HepG2 (cell line): ENCODE measurements around the gene CPXM1. TPM values are rescaled to one million over a fixed set of nuclear protein-coding genes. Genes with fewer than 3 reads are reported as not detected.

Experiments used
- ARNTL ChIP-seq: sonication (generic); formaldehyde crosslinking; IDR thresholded peaks from 2 replicates; pipeline ENCODE4 v1.4.0; 2020; ENCODE audit warnings: mild to moderate bottlenecking, missing genetic modification reagents
- ASH2L ChIP-seq: fragments of 300-600, 200-600 bp; sonication (generic); IDR thresholded peaks from 2 replicates; pipeline ENCODE4 v1.7.0; 2017; ENCODE audit warnings: low read depth, mild to moderate bottlenecking, moderate library complexity, mixed read lengths, low read length; ENCODE audit not compliant: insufficient read length
- ATM ChIP-seq: fragments of 450-650 bp; IDR thresholded peaks from 2 replicates; pipeline ENCODE4 v1.7.1; 2017; ENCODE audit warnings: mild to moderate bottlenecking, borderline replicate concordance
- ELF1 ChIP-seq: sonication (generic); formaldehyde crosslinking; IDR thresholded peaks from 2 replicates; pipeline ENCODE4 v1.4.0; 2020; ENCODE audit warnings: missing genetic modification reagents
- FOXK1 ChIP-seq: sonication (generic); formaldehyde crosslinking; IDR thresholded peaks from 2 replicates; pipeline ENCODE4 v1.4.0; 2020; ENCODE audit warnings: low read depth, missing genetic modification reagents, borderline replicate concordance
- KDM2A ChIP-seq: sonication (generic); formaldehyde crosslinking; IDR thresholded peaks from 2 replicates; pipeline ENCODE4 v1.4.0; 2020; ENCODE audit warnings: low read depth, missing genetic modification reagents, borderline replicate concordance
- MBNL3 ChIP-seq: fragments of 250-450 bp; sonication (Bioruptor Pico); conservative IDR thresholded peaks from 2 replicates; pipeline ENCODE4 v1.8.0; 2022; ENCODE audit warnings: mild to moderate bottlenecking, inconsistent platforms
- MLLT10 ChIP-seq: sonication (generic); formaldehyde crosslinking; IDR thresholded peaks from 2 replicates; pipeline ENCODE4 v1.4.0; 2020; ENCODE audit warnings: missing genetic modification reagents
- RARA ChIP-seq: IDR thresholded peaks from 2 replicates; pipeline ENCODE4 v1.6.1; 2016; ENCODE audit warnings: missing genetic modification reagents, missing compliant biosample characterization
- RARG ChIP-seq: sonication (generic); formaldehyde crosslinking; IDR thresholded peaks from 2 replicates; pipeline ENCODE4 v1.4.0; 2020; ENCODE audit warnings: low read depth, mild to moderate bottlenecking, missing genetic modification reagents
- SOX6 ChIP-seq, 2 experiments: fragments of 450-650 bp in 1 of 2; sonication (generic) in 1 of 2; formaldehyde crosslinking in 1 of 2; IDR thresholded peaks; 2 replicates each; pipeline versions ENCODE4 v1.4.0 to v1.6.1; 2017 to 2020; ENCODE audit warnings: antibody characterized with exemption in 1 of 2, mild to moderate bottlenecking in 1 of 2, missing genetic modification reagents in 1 of 2
- SRSF9 ChIP-seq: fragments of 200-400 bp; formaldehyde crosslinking; IDR thresholded peaks from 2 replicates; pipeline ENCODE4 v1.6.1; 2018; ENCODE audit warnings: borderline replicate concordance, mild to moderate bottlenecking, low read depth, low read length; ENCODE audit not compliant: insufficient read depth, poor library complexity, severe bottlenecking
- ZNF142 ChIP-seq: sonication (generic); formaldehyde crosslinking; IDR thresholded peaks from 2 replicates; pipeline ENCODE4 v1.4.0; 2020; ENCODE audit warnings: missing genetic modification reagents
- ZNF280D ChIP-seq: sonication (generic); formaldehyde crosslinking; IDR thresholded peaks from 2 replicates; pipeline ENCODE4 v1.5.1; 2020; ENCODE audit warnings: mild to moderate bottlenecking, missing genetic modification reagents
- ZSCAN9 ChIP-seq: IDR thresholded peaks from 2 replicates; pipeline ENCODE4 v1.6.1; 2016; ENCODE audit warnings: borderline replicate concordance
- polyA plus RNA-seq, 8 experiments: library from polyadenylated mRNA; depleted of rRNA in 3 of 8; stranded (reverse) in 7 of 8; unstranded in 1 of 8; fragments of >200 nt; fragmentation: Illumina TruSeq in 4 of 8; extraction: Trizol in 4 of 8; gene quantifications; 2 replicates each; pipeline versions ENCODE4 v1.2.1 to v1.2.3, GENCODE V29; 2011 to 2016; ENCODE audit warnings: low read depth in 4 of 8, missing spikeins in 1 of 8, mixed read lengths in 1 of 8; ENCODE audit not compliant: insufficient read depth in 1 of 8
- total RNA-seq, 5 experiments: library from RNA; depleted of rRNA; stranded (reverse); fragments of >200 nt; fragmentation: Illumina TruSeq; extraction: Trizol; gene quantifications; 2 replicates each; pipeline ENCODE4 v1.2.3, GENCODE V29; 2016; ENCODE audit warnings: low read depth in 1 of 5
- TF ChIP-seq, protein P1 (sequence below): sonication (generic); formaldehyde crosslinking; IDR thresholded peaks from 2 replicates; pipeline ENCODE4 v1.9.0; 2021; ENCODE audit warnings: missing genetic modification reagents, mild to moderate bottlenecking, borderline replicate concordance

Gene CPXM1
- total and polyA plus RNA-seq, 2 of the 13 experiments (the other 11 are each of a cell fraction or from before 2014, with no cell fraction given): 0.07 TPM; not detected in 1

- TF ChIP-seq ZNF142 (CRISPR knock-in tag) (peak; percentile 29; the same call in 1 of the 2 replicates), MLLT10 (no peak), KDM2A (CRISPR knock-in tag) (no peak), ASH2L (peak; percentile 83), MBNL3 (CRISPR knock-in tag) (no peak), ZNF280D (CRISPR knock-in tag) (no peak), ATM (no peak), ZSCAN9 (CRISPR knock-in tag) (no peak), RARG (CRISPR knock-in tag) (no peak), ARNTL (CRISPR knock-in tag) (no peak), SRSF9 (no peak), ELF1 (CRISPR knock-in tag) (peak; percentile 74), FOXK1 (no peak), RARA (CRISPR knock-in tag) (no peak), SOX6 (IDR thresholded peaks at IDR 0.05) (no peak), SOX6 (CRISPR knock-in tag; IDR thresholded peaks at IDR 0.05) (0 out of 2 replicates have a peak, but pooled peaks have one; percentile 27)
- TF ChIP-seq, protein P1, sequence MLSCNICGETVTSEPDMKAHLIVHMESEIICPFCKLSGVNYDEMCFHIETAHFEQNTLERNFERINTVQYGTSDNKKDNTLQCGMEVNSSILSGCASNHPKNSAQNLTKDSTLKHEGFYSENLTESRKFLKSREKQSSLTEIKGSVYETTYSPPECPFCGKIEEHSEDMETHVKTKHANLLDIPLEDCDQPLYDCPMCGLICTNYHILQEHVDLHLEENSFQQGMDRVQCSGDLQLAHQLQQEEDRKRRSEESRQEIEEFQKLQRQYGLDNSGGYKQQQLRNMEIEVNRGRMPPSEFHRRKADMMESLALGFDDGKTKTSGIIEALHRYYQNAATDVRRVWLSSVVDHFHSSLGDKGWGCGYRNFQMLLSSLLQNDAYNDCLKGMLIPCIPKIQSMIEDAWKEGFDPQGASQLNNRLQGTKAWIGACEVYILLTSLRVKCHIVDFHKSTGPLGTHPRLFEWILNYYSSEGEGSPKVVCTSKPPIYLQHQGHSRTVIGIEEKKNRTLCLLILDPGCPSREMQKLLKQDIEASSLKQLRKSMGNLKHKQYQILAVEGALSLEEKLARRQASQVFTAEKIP (CRISPR knock-in tag): no peak
Measured at GRCh38 chr20:2840967-2841531, 40.6 kb upstream of the CPXM1 start (continued).
